Psoas muscle (tissue), 8 donors: ENCODE data around the gene IL24. TPM values are rescaled to one million over a fixed set of nuclear protein-coding genes. Genes with fewer than 3 reads are reported as not detected.

ENCODE experiments used
- ATAC-seq, 4 donors: fragments of 200-7000 bp; cut with Tn5 transposase; one replicate each; pipeline ENCODE4 v1.9.1; 2020; ENCODE audit warnings: moderate library complexity in 3 of 4, mild to moderate bottlenecking in 2 of 4
- DNase-seq, 2 donors: peaks; one replicate each; pipeline ENCODE4 v3.0.0-alpha.2; 2020
- H3K27ac ChIP-seq: fragments of 200-600 bp; one replicate; pipeline ENCODE4 v1.8.0; 2022
- H3K27me3 ChIP-seq, 3 donors: fragments of 200-600 bp in 1 of 3; one replicate each; pipeline versions ENCODE4 v1.6.1 to v1.8.0; 2013 to 2022; ENCODE audit warnings: low read length in 2 of 3, mild to moderate bottlenecking in 2 of 3, moderate library complexity in 1 of 3; ENCODE audit not compliant: insufficient read depth in 3 of 3
- H3K36me3 ChIP-seq, 2 donors: fragments of 200-600 bp in 1 of 2; one replicate each; pipeline versions ENCODE4 v1.6.1 to v1.8.0; 2013 to 2022; ENCODE audit warnings: low read depth in 1 of 2, mild to moderate bottlenecking in 1 of 2, moderate library complexity in 1 of 2; ENCODE audit not compliant: insufficient read depth in 1 of 2
- H3K4me1 ChIP-seq: fragments of 200-600 bp; one replicate; pipeline ENCODE4 v1.8.0; 2022
- H3K4me3 ChIP-seq: fragments of 200-600 bp; one replicate; pipeline ENCODE4 v1.8.0; 2022; ENCODE audit warnings: mild to moderate bottlenecking
- H3K9me3 ChIP-seq: fragments of 200-600 bp; one replicate; pipeline ENCODE4 v1.8.0; 2022
- whole genome bisulfite sequencing, 3 donors: extraction: QIAGEN DNeasy Blood & Tissue Kit; methylation state at CpG; one replicate each; pipeline versions ENCODE4 v1.1.6 to v1.1.7; 2013; 5-methylcytosine and 5-hydroxymethylcytosine counted together
- intact Hi-C, 2 donors: fragments of 100-400 bp; cut with DNase I; formaldehyde crosslinking; loops; one replicate each; pipeline versions ENCODE4 v1.11.0 to v1.14.2; 2022
- polyA plus RNA-seq, 3 donors: library from polyadenylated mRNA; stranded (reverse); fragments of 200-250 nt; gene quantifications; one replicate each; pipeline ENCODE4 v1.2.3, GENCODE V29; 2013
- total RNA-seq, 4 donors: library from RNA; stranded (reverse); fragmentation: NEBNext Ultra II Directional in 2 of 4; extraction: Animal tissue kit (Norgen Biotek cat#: 25700) in 2 of 4; gene quantifications; one replicate each; pipeline versions ENCODE4 v1.2.1 to v1.2.4, GENCODE V29; 2021 to 2023
- TF ChIP-seq, protein P1 (sequence below): fragments of 200-600 bp; IDR thresholded peaks from one replicate; pipeline ENCODE4 v1.8.0; 2022; ENCODE audit warnings: antibody characterized with exemption
- donor health status: healthy with polysubstance abuse.
- donor health status: DM: no; HTN: no; CAD: no; lungs with moderate emphysema.
- donor health status: Bipolar disorder and iron deficiency.
- donor health status: healthy.
- donor health status: DM: yes; HTN: yes; CAD: no.
- donor health status: DM: no; HTN: no; CAD: no.
- donor health status: DM: no; HTN: no; CAD: no.
- donor health status: DM: yes; HTN: yes; CAD: no.

The IL24 gene
- total and polyA plus RNA-seq, 7 donors: 0.05 to 20.3 (median 0.23) TPM; not detected in 2

DNA sequence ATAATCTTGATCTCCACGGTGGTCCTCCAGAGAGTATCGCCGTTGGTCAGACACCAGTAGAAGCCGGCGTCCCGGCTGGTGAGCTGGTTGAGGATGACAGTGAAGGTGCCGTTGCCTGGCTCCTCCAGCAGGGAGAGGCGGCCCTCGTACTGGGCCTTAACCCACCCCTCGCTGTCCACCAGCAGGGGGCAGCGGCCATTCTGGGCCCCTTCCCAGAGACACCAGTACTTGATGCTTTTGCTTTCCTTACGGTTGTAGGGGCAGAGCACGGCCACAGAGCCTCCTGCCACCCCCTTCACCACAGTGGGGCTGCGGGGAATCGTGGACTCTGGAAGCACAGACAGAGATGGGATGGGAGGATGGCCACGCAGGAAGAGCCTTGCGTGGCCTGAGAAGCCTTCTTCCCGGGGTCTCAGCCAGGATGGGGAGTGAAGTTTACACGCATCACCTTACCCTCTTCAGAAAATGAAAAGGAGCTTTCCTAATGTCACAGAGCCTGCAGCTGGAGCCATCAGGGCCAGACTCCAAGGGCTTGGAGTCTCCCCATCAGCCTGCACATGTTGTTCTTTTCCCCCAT, 38.3 kb downstream of the IL24 start:
- H3K27ac ChIP-seq: no peak overlapping the region
- TF ChIP-seq, protein P1, sequence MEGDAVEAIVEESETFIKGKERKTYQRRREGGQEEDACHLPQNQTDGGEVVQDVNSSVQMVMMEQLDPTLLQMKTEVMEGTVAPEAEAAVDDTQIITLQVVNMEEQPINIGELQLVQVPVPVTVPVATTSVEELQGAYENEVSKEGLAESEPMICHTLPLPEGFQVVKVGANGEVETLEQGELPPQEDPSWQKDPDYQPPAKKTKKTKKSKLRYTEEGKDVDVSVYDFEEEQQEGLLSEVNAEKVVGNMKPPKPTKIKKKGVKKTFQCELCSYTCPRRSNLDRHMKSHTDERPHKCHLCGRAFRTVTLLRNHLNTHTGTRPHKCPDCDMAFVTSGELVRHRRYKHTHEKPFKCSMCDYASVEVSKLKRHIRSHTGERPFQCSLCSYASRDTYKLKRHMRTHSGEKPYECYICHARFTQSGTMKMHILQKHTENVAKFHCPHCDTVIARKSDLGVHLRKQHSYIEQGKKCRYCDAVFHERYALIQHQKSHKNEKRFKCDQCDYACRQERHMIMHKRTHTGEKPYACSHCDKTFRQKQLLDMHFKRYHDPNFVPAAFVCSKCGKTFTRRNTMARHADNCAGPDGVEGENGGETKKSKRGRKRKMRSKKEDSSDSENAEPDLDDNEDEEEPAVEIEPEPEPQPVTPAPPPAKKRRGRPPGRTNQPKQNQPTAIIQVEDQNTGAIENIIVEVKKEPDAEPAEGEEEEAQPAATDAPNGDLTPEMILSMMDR: peak; percentile 29
- ATAC-seq (peak in 1 of 4 donors; percentile 44), DNase-seq (no peak)
- H3K36me3 ChIP-seq: no peaks in the 10 kb centered on the region
- WGBS, 3 donors: 56 to 68% (median 60%) methylated on average over 19 of the region's 19 CpGs
- no peak overlapping the region for H3K4me3 ChIP-seq
- no peaks in the 10 kb centered on the region for H3K4me1 ChIP-seq
- intact Hi-C loops: no loop called here
- no peaks in the 10 kb centered on the region for H3K27me3 ChIP-seq
- no peaks in the 10 kb centered on the region for H3K9me3 ChIP-seq

DNA sequence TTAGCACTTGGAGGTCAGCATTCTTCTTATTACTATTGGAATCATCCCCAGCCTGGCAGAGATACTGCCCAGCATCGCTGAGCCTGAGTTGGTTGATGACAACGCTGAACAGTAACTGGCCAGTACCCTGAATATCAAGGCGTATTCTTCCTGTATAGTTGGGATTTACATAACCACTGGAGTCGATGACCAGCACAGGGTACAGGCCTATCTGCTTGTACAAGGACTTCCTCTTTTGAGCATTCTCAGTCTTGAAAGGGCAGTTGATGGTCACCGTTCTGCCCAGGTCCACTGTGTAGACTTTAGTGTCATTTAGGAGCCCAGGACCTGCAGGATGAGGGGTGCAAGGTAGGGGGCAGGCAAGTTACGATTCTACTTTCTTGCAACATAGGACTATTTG, 40.2 kb downstream of the IL24 start:
- TF ChIP-seq, protein P1: no peak
- DNase-seq (no peak), ATAC-seq (no peak)
- Histone ChIP-seq H3K4me3 (no peak overlapping the region), H3K27me3 (no peaks in the 10 kb centered on the region), H3K36me3 (no peaks in the 10 kb centered on the region), H3K27ac (no peak overlapping the region), H3K9me3 (no peaks in the 10 kb centered on the region), H3K4me1 (no peaks in the 10 kb centered on the region)
- 87 to 92% (median 88%) methylated on average over 6 of the region's 6 CpGs for WGBS, 3 donors
- intact Hi-C loops: no loop called here

DNA sequence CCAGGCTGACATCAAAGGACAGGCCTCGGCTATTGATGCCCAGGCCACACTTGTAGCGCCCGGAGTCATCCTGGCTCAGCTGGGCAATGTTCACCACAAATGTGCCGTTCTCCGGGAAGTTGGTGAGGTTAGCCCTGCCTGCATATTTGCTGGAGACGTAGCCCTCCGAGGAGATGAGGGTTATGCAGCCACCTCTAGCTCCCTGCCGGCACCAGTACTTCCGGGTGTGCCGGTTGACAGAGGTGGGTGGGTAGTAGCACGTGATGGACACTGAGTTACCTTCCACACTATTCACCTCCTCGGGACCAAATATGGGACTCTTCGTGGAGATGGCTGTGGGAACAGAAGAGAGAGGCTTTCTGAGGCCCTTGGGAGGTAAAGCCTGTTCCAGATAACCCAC, 41.9 kb downstream of the IL24 start:
- intact Hi-C loops: no loop called here
- Histone ChIP-seq H3K27ac (no peak overlapping the region), H3K4me3 (no peak overlapping the region), H3K36me3 (no peaks in the 10 kb centered on the region), H3K4me1 (no peaks in the 10 kb centered on the region), H3K27me3 (no peaks in the 10 kb centered on the region), H3K9me3 (no peaks in the 10 kb centered on the region)
- TF ChIP-seq, protein P1: no peak
- DNase-seq (no peak), ATAC-seq (no peak)
- WGBS, 3 donors: 86% methylated on average over 13 of the region's 13 CpGs

DNA sequence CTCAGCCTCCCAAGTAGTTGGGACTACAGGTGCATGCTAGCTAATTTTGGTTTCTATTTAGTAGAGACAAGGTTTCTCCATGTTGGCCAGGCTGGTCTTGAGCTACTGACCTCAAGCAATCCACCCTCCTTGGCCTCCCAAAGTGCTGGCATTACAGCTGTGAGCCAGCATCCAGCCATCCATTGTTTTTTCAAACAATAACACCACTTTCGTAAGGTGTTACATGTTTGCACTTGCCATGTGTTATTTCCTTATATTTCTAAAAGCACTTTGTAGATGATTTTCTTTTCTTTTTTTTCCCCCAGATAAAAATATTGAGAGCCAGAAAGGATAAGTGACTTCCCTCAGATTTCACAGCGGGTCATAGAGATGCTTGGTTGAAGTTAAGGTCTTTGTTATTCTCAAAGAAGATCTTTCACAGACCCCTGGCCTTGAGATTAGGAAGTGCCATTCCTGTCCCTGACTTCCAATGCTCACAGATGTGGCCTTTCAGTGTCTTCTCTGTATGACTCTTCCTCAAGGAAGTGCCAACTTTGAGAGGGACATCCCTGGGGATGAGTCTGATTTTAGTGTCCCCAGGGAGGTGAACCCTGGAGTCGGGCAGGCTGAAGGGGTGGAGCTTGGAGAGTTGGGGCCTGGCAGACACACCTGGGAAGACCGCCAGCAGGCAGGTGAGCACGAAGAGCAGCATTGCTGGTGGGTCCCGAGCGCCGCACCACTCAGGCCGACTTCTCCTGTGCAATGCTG, 42.8 kb downstream of the IL24 start:
- Histone ChIP-seq H3K9me3 (no peaks in the 10 kb centered on the region), H3K36me3 (no peaks in the 10 kb centered on the region), H3K27ac (no peak overlapping the region), H3K4me1 (no peaks in the 10 kb centered on the region), H3K4me3 (no peak overlapping the region), H3K27me3 (peaks cover 0 to 8% (median 0%) of the 10 kb centered on the region in 3 donors)
- ATAC-seq: no peak
- TF ChIP-seq, protein P1: no peak
- DNase-seq: no peak
- intact Hi-C loops: no loop called here
- WGBS, 3 donors: 81 to 87% (median 84%) methylated on average over 9 of the region's 9 CpGs
